GM18520 (cell line): ENCODE results near the gene HDAC1.
"Not testable (repeated sequence)": the region's sequence is repeated elsewhere in the genome, so short reads cannot be mapped to it uniquely, and the experiment has no call there.

ENCODE experiments used
- ATAC-seq: cut with Tn5 transposase; IDR thresholded peaks from one replicate; pipeline ENCODE4 v1.9.1; 2021; ENCODE audit not compliant: unreplicated experiment

Gene HDAC1

DNA sequence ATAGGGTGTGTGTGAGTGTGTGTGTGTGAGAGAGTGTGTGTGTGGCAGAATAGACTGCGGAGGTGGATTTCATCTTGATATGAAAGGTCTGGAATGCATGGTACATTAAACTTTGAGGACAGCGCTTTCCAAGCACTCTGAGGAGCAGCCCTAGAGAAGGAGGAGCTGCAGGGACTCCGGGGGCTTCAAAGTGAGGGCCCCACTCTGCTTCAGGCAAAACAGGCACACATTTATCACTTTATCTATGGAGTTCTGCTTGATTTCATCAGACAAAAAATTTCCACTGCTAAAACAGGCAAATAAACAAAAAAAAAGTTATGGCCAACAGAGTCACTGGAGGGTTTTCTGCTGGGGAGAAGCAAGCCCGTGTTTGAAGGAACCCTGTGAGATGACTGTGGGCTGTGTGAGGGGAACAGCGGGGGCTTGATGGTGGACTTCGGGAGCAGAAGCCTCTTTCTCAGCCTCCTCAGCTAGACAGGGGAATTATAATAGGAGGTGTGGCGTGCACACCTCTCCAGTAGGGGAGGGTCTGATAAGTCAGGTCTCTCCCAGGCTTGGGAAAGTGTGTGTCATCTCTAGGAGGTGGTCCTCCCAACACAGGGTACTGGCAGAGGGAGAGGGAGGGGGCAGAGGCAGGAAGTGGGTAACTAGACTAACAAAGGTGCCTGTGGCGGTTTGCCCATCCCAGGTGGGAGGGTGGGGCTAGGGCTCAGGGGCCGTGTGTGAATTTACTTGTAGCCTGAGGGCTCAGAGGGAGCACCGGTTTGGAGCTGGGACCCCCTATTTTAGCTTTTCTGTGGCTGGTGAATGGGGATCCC, 18.3 kb upstream of the HDAC1 start:
- no peak for ATAC-seq

GRCh38 chr1:32274646-32275340, 17.1 kb upstream of the HDAC1 start:
- ATAC-seq: no peak

GRCh38 chr1:32275424-32275823, 16.5 kb upstream of the HDAC1 start:
- no peak for ATAC-seq

DNA sequence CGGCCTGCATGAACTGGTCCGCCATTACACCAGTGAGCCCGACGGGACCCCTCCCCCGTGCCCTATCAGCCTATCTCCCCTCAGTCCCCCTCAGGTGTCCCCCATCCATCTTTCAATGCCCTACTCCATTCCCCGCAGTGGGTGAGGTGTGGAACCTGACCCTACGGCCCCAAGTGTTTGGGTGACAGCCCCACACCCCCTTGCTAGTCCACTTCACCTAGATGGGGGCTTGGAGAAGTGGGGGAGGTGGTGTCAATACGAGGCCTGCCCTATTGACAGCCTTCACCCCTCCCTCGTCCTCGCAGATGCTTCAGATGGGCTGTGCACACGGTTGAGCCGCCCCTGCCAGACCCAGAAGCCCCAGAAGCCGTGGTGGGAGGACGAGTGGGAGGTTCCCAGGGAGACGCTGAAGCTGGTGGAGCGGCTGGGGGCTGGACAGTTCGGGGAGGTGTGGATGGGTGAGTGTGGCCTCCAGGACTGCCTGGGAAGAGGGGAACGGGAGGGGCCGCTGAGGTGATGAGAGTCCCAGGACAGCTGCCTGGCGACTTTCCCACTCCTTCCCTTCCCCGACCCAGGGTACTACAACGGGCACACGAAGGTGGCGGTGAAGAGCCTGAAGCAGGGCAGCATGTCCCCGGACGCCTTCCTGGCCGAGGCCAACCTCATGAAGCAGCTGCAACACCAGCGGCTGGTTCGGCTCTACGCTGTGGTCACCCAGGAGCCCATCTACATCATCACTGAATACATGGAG, 15.7 kb upstream of the HDAC1 start:
- no peak for ATAC-seq

DNA sequence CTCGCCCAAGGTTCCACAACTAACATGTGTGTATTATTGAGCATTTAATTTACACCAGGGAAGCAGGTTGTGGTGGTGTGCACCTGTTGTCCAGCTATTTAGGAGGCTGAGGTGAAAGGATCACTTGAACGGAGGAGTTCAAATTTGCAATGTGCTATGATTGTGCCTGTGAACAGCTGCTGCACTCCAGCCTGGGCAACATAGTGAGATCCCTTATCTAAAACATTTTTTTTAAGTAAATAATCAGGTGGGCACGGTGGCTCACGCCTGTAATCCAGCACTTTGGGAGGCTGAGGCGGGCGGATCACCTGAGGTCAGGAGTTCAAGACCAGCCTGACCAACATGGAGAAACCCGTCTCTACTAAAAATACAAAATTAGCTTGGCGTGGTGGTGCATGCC, 7.1 kb upstream of the HDAC1 start:
- not testable (repeated sequence) for ATAC-seq

DNA sequence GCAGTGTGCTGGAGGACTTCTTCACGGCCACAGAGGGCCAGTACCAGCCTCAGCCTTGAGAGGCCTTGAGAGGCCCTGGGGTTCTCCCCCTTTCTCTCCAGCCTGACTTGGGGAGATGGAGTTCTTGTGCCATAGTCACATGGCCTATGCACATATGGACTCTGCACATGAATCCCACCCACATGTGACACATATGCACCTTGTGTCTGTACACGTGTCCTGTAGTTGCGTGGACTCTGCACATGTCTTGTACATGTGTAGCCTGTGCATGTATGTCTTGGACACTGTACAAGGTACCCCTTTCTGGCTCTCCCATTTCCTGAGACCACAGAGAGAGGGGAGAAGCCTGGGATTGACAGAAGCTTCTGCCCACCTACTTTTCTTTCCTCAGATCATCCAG, 6.2 kb upstream of the HDAC1 start:
- no peak for ATAC-seq

DNA sequence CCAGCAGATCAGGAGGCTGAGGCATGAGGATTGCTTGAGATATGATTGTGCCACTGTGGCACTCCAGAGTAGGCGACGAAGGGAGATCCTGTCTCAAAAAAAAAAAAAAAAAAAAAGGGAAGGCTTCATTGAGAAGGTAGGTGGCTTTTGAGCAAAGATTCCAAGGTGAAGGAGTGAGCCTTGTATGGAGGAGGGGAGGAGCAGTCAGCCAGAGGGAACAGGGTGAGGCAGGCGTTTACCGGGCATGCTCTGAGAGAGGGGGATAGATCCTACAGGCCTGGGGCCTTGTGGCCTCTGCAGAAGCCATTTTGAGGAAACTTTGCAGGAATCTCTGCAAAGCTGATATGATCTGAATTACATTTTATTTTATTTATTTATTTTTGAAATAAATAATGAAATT, 5.1 kb upstream of the HDAC1 start:
- ATAC-seq: no peak

GRCh38 chr1:32289256-32289655, 2.6 kb upstream of the HDAC1 start:
- ATAC-seq: no peak

- ATAC-seq: no peak
Measured at GRCh38 chr1:32291145-32291707, 657 bp upstream of the HDAC1 start.

- ATAC-seq: not testable (repeated sequence)
Measured at GRCh38 chr1:32298211-32298610, 6.3 kb downstream of the HDAC1 start.

DNA sequence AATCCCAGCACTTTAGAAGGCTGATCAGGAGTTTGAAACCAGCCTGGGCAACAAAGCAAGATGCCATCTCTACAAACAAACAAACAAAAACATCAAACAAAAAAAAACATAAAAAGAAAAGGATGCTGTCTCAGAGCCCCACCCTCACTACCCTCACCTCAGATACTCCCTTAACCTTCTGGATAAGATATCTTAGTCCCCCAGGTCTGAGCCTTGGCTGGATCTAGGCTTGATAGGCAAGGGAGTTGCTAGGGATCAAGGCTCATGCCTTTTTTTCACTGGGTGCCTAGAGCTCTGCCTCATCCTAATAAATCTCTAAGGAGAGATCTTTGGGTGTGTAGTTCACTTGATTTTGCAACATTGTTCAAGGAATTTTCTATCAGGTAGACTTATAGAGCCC, 7.4 kb downstream of the HDAC1 start:
- no peak for ATAC-seq

DNA sequence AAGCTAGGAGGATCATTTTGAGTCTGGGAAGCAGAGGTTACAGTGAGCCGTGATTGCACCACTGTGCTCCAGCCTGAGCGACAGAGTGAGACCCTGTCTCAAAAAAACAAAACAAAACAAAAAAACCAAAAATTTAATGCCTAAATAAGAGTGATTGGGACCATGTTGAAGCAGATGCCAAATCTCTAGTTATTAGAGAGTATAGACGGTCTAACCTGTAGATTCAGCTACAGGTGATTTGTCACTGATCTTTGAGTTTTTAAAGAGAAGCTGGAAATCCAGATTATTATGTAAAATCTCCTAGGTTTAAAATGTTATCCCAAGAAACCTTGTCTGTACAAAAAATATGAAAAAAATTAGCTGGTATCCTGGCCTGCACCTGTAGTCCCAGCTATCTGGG, 11.5 kb downstream of the HDAC1 start:
- no peak for ATAC-seq

DNA sequence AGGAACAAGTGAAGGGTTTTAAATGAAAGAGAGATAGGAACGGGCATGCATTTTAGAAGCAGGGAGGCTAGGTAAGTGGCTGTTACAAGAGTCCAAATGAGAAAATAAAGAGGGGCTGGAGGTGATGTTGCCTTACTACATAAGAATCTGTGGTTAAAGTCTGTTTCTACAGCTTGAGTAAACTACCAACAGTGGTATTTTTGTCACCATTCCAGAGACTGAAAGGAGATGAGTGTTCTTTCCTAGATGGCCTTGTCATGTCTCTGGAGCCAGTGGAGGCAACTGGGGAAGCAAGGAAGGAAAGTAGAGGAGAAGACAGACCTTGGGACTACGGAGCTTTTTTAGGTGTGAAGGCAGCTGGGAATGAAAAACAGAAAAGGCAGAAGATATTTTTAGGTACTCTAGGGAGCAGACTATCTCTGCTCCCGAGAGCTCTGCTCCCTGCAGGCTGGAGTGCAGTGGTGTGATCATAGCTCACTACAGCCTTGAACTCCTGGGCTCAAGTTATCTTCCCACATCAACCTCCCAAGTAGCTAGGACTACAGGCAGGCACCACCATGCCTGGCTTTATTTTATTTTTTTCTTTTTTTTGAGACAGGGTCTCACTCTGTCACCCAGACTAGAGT, 12.2 kb downstream of the HDAC1 start:
- no peak for ATAC-seq

DNA sequence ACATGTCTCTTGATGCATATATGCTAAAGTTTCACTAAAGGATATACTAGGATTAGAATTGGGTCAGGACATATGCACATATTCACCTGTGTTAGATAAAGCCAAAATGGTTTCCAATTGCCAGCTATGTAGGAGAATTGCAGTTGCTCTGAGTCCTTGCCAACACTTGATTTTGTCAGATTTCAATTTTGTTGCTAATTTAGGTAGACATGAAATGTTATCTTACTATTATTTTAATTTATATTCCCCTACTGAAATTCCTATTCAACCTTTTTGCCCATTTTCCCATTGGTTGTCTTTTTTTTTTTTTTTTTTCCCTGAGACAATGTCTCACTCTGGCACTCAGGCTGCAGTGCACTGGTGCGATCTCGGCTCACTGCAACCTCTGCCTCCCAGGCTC, 13.4 kb downstream of the HDAC1 start:
- no peak for ATAC-seq

DNA sequence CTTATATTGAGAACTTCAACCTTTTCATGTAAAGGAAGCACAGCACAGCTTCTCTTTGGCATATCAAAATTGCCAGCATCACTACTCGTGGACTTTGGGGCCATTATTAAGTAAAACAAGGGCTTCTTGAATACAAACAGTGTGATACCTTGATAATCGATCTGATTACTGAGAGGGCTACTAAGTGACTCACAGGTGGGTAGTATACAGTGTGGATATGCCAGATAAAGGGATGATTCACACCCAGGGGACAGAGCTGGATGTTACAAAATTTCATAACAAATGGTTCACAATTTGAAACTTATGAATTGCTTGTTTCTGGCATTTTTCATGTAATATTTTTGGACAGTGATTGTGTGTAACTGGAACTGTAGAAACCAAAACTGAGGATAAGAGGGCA, 15.4 kb downstream of the HDAC1 start:
- no peak for ATAC-seq

GRCh38 chr1:32309960-32310359, 18.1 kb downstream of the HDAC1 start:
- no peak for ATAC-seq

- no peak for ATAC-seq
Measured at GRCh38 chr1:32311709-32312393, 20.0 kb downstream of the HDAC1 start.

DNA sequence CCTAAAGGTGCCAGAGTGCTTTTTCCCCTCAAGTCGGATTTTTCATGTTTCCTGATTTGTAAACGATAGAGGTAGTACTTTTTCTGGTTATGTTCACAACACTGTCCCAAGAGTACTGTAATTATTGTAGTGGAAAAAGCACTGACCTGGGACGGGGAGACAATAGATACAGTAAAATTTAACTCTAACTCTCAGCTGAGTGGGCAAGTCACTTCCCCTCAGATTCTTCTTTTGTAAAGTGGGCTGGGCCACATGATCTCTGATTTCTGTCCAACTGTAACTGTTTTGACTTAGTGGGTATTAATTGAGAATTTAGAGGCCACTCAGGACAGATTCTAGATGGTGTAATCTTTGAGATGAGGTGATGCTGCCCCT, 25.0 kb downstream of the HDAC1 start:
- ATAC-seq: no peak

GRCh38 chr1:32318127-32318869, 26.4 kb downstream of the HDAC1 start:
- no peak for ATAC-seq
